SH-SY5Y (cell line): ENCODE results near the gene TREM1.

ENCODE experiments used
- GATA2 ChIP-seq: IDR thresholded peaks from 2 replicates; pipeline ENCODE4 v1.6.1; 2011; ENCODE audit warnings: mild to moderate bottlenecking, low read depth, low read length
- GATA3 ChIP-seq: IDR thresholded peaks from 2 replicates; pipeline ENCODE4 v1.6.1; 2011; ENCODE audit warnings: low read depth, mild to moderate bottlenecking, low read length, moderate library complexity

TREM1 gene

GRCh38 chr6:41286544-41287346, at the start of gene TREM1:
Gene TREM1, minus strand, starts transcription at chr6:41286682. Its CDS starts 27 bp downstream, at chr6:41286655.
- TF ChIP-seq GATA3 (no peak), GATA2 (no peak)

GRCh38 chr6:41335943-41336342, 49.5 kb upstream of the TREM1 start:
- TF ChIP-seq GATA2 (no peak), GATA3 (no peak)

GRCh38 chr6:41335296-41335695, 48.8 kb upstream of the TREM1 start, which contains the start of gene NCR2:
Gene NCR2, plus strand, starts transcription at chr6:41335608. Its CDS starts 269 bp downstream, at chr6:41335877.
- no peak for TF ChIP-seq GATA3
- TF ChIP-seq GATA2: no peak

- TF ChIP-seq GATA3 (no peak), GATA2 (no peak)
These were observed 48.1 kb upstream of the TREM1 start for GRCh38 chr6:41334482-41335040.

DNA sequence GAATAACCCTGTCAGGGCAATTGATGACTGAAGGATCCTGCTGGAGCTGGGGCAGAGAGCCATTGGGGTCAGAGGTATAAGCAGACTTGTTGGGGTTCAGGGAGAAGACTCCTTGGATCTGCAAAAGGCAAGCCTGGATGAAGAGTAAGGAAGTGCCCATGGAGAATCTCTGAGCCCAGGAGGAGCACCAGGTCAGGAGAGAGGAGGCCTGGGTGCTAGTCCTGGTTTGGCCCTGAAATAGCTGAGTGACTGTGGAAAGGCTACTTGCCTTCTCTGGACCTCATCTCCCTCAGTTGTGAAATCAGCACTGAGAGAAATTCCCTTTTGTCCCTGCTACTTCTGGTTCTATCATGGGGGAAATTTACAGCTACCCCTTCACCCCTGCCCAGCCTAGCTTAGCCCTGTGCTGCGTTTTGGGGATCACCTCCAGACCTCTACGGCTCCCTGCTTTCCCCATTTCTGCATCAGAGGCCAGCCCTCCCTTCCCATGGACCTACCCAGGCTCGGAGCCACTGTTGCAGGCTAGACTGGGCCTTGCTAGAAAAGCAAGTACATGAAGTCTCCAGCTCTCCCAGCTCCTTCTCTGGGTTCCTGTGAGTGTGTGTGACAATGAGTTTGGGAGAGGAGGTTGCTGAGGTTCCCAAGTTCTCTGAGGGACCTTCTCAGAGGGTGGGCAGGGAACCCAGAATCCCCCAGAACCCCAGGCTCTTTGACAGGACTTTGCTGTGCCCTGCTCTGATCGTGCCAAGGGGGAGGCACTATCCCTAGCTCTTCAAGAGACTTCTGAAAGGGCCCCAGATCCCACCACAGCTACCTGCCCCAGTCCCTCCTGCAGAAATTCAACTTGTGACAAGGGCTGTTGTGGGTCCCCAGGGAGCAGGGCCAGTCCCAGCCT, 46.6 kb upstream of the TREM1 start:
- no peak for TF ChIP-seq GATA3
- TF ChIP-seq GATA2: no peak

DNA sequence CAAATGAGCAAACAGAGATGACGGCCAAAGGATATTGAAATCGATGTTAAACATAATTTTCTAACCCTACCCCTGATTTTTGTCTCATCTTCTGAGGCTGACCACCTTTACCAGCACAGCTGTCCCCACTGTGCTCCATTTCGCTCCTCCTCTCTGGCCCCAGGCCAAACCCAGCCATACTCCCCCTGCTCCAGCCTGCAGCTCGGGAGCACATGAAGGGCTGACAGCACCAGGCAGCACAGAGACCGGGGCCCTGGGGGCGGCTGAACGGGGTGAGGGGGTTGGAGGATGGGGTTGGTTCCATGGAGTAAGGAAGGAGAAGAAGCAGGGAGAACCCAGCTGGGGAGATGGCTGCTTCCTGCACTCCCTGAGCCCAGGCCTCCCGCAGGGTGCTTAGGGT, 45.8 kb upstream of the TREM1 start:
- no peak for TF ChIP-seq GATA3
- no peak for TF ChIP-seq GATA2

DNA sequence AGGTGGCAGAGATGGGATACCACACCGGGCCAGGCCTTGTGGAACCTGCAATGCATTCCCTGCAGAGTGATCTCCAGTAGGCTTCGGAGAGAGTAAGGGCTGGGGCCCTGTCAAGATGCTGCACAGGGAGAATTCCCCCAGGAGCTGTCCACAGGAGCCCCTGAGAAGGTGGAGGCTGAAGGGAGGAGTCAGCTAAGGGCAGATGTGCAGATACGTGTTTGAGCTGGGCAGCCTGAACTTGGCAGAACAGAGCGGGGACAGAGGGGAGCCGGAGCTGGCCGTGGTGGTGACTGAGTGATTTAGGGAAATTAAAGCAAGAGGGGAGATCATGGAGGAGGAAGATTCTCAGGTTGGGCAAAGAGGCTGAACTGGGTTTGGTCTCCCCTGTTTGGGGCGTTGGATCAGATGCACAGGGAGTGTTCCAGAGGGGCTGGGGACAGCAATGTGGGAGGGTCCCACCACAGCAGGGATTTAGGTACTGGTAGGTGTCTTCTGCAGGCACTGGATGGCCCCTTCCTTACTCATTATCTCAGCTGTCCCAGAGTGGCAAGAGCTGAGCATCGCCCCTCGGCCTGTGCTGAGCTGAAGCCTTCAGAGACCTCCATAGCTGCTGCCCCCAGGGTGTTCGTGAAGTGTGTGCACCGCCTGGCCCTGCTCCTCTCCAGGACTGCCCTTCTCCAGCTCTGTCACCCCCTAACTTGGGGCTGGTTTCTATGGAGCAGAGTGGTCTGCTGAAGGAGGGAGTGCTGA, 45.1 kb upstream of the TREM1 start:
- TF ChIP-seq GATA2 (no peak), GATA3 (no peak)

- TF ChIP-seq GATA2 (no peak), GATA3 (no peak)
These were observed 40.7 kb upstream of the TREM1 start for GRCh38 chr6:41327177-41327576.

- TF ChIP-seq GATA2: no peak
- no peak for TF ChIP-seq GATA3
These were observed 39.6 kb upstream of the TREM1 start for GRCh38 chr6:41326092-41326491.

DNA sequence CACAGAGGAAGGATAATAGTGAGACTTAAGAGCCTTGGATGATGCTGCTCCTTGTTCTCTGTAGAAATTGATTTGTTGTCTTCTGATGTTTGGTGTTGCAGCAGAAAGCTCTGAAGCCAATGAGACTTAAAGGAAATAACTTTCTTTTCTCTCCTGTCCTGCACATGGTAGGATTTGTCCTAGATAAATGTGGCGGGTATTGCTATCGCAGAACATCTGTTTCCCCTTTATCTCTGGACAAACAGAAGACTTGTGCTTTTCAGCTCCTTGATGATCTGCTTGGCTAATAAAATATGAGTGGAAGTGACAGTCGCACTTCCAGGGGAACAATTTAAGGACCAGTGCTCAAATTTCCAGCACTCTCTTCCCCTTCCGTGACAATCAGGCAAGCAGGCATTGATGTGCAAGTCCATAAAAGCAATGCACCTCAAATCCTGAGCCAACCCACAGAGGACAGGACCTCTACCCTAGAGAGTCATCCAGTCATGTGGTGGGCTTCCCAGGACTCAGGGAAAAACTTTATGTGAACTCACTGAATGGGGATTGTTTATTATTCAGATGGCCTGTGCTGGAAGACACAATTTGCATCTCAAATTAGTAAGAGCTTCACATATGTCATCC, 39.1 kb upstream of the TREM1 start:
- TF ChIP-seq GATA3: no peak
- TF ChIP-seq GATA2: no peak

DNA sequence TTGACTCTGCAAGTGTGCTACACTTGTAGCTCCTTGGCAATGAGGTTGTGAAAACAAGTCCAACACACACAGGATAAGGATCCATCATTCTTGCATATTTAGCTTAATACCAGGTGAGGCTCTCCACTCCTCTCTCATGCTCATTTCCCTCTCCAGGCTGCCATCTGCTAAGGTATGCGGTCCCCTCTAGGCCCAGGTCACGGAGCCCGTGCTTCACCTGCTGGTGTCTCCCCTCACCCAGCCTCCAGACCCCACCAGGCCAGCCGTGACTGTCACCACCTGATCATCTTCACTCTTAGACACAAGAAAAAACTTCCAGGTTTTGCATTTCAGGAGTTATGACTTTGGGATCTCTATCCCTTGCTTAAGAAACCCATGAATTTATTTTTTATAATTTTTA, 34.7 kb upstream of the TREM1 start:
- TF ChIP-seq GATA3 (no peak), GATA2 (no peak)

GRCh38 chr6:41318654-41319565, 32.4 kb upstream of the TREM1 start:
- TF ChIP-seq GATA2 (no peak), GATA3 (no peak)
